GM12801 (cell line): ENCODE measurements around the gene GRID1.

Experiments
- CTCF ChIP-seq: IDR thresholded peaks from one replicate; pipeline ENCODE4 v1.5.1; 2011; ENCODE audit warnings: control low read depth; ENCODE audit not compliant: insufficient read length; ENCODE audit errors: extremely low read depth

Gene GRID1

GRCh38 chr10:86164174-86164774 is 202.3 kb downstream of the GRID1 start:
- TF ChIP-seq CTCF = no peak

- no peak for TF ChIP-seq CTCF
These were observed 202.9 kb downstream of the GRID1 start for GRCh38 chr10:86163522-86164173.

GRCh38 chr10:86162696-86163400 is 203.7 kb downstream of the GRID1 start:
- no peak for TF ChIP-seq CTCF

- TF ChIP-seq CTCF = no peak
These were observed 204.6 kb downstream of the GRID1 start for GRCh38 chr10:86162036-86162435.

- TF ChIP-seq CTCF = no peak
These were observed 205.6 kb downstream of the GRID1 start for GRCh38 chr10:86160890-86161585.

- no peak for TF ChIP-seq CTCF
These were observed 206.8 kb downstream of the GRID1 start for GRCh38 chr10:86159797-86160196.
